HG02623 (cell line): ENCODE data around the gene ARL14EP.

Experiments used
- ATAC-seq: cut with Tn5 transposase; IDR thresholded peaks from one replicate; pipeline ENCODE4 v1.9.1; 2021; ENCODE audit warnings: moderate library complexity; ENCODE audit not compliant: unreplicated experiment

The ARL14EP gene

GRCh38 chr11:30368394-30368793 is 45.5 kb downstream of the ARL14EP start:
- no peak for ATAC-seq

DNA sequence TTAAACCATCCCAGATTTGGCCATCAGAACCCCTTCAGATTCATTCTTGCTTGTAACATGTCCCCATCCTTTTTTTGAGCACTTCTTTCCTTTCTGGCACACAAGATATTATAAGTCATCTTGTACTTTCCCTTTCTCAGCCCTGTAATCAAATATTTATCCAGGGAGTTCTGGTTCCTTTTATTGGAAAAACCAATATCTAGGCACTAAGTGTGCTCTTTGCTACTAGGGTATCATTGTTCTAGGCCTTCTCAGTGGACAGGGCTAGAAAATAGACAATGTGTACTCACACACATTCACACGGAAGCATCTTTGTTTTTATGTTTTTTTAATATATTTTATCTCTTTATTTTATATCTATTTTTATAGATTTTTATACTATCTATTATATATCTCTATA is 47.3 kb downstream of the ARL14EP start:
- no peak for ATAC-seq

DNA sequence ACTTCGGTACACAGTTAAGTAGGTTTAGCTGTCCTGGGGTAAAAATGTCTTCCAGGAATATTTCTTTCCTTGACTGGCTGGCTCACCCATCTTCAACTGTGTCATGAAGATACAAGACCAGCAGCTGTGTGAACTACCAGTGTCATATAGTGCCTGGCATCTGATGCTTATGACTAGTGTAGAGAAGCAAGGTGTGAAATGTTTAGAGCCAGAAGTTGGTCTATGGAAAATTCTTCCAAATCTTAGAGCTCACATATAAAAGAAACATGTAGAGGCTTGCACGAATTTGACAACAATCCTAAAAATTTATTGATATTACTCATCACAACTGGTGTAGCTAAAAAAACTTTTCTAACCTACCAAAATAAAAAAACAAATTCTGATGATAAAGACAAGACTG is 54.4 kb downstream of the ARL14EP start:
- no peak for ATAC-seq

DNA sequence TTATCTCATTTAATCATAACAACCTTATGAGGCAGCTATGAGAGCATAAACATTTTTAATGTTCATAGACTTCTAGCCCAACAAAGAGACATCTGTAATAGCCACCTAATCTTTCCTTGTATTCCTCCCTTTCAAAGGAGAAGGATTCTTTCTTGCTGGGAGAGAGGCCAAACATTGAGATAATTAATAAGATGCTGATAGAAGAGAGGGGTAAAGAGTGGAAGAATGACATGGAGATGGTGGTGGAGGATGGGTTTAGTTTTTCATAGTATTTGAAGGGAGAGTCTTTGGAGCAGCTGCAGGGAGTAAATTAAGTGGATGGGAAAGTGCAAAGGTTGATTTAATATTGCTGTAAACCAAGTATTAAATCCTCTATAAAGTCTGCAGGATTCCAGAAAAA is 57.9 kb downstream of the ARL14EP start:
- no peak for ATAC-seq

DNA sequence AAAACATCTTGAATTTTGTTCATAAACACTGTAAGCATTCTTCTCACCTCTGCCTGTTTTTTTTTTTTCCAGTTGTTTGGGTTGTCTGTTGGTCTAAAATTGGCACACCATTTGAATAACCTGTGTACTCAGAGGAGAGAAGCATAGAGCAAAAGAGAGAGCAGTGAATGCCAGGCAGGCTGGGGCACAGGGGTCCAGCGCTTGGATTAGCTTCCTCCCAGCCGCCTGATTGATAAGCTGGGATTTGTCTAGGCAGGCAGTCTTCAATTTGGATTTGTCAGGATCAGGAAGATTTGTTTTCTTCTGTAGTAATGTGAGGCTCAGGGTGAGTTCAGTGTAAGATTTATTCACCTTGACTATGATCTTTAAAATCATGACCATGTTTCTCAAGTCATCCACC is 59.0 kb downstream of the ARL14EP start:
- ATAC-seq = no peak
